ENCODE results near the gene CFAP298. TPM values are rescaled to one million over a fixed set of nuclear protein-coding genes. Genes with fewer than 3 reads are reported as not detected.
A peak's percentile ranks its signal among the peaks of the same experiment; 100 is the strongest.

Gene CFAP298
- total and polyA plus RNA-seq, 2 of the 13 experiments (the other 11 are each of a cell fraction or from before 2014, with no cell fraction given) = 21.2 to 62.2 TPM

DNA sequence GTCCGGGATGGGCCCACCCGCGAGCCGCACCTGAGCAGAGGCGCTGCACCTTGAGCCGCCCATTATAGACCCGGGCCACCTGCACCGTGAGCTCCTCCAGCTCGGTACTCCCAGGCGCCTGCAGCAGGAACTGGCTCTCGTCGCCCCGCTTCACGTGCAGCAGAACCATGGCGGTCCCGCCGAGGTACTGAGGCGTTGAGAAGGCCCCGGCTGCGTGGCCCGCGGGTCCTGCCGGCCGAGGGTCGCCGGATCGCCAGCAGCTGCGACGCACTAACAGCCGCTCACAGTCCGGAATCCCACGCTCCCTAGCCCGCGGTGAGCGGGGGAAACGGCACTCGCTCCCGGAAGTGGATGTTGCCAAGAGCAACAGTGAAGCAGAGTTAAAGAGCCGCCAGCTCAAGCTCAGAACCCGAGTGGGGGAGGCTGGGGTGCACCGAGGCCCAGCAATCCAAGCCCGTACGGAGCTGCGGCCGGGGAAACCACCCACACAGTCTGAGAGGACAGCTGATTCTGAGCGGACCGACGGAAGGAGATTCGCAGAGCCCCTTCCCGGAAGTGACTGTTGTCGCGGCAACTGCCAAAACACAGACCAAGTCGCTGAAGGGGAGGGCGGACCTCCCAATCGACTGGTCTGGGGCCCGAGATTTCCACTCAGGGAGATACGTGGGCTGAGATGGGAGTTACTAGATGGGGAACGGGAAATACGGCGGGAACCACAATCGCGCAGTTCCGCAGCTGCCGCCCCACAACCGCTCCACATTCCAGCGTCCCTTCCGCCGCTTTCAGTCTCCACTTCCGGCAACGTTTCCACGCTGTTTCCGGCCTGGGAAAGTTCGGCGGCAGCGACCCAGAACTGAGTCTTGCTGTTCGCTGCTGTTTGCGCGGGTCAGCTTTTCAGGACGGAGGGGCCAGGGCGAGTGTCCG lies at the start of gene CFAP298 (continued):
- TF ChIP-seq MYNN (CRISPR knock-in tag; IDR thresholded peaks at IDR 0.05; ENCODE audit: low read depth) (peak; percentile 59; the same call in 1 of the 2 replicates), ZNF720 (CRISPR knock-in tag; IDR thresholded peaks at IDR 0.05) (no peak; the same call in 1 of the 2 replicates), MAFK (conservative IDR thresholded peaks at IDR 0.05 in 1 of 2, IDR thresholded peaks at IDR 0.05 in 1 of 2; ENCODE audit: low read length in 2 of 2) (no peak), POLR2AphosphoS2 (IDR thresholded peaks at IDR 0.05; ENCODE audit: low read depth, low read length) (no peak), ZNF234 (CRISPR knock-in tag; conservative IDR thresholded peaks at IDR 0.05) (no peak), ZNF232 (CRISPR knock-in tag; IDR thresholded peaks at IDR 0.05; ENCODE audit: borderline replicate concordance) (0 out of 2 replicates have a peak, but pooled peaks have one; percentile 56), SMC3 (IDR thresholded peaks at IDR 0.05; ENCODE audit: low read length) (no peak), SYNCRIP (IDR thresholded peaks at IDR 0.05; ENCODE audit: insufficient read depth, low read depth, low read length) (no peak), GLI4 (CRISPR knock-in tag; IDR thresholded peaks at IDR 0.05; ENCODE audit: borderline replicate concordance) (0 out of 2 replicates have a peak, but pooled peaks have one; percentile 67), ZNF761 (CRISPR knock-in tag; conservative IDR thresholded peaks at IDR 0.05) (0 out of 2 replicates have a peak, but pooled peaks have one; percentile 35), TOPORS (CRISPR knock-in tag; IDR thresholded peaks at IDR 0.05) (no peak; the same call in 1 of the 2 replicates)
- TF ChIP-seq, protein P1, sequence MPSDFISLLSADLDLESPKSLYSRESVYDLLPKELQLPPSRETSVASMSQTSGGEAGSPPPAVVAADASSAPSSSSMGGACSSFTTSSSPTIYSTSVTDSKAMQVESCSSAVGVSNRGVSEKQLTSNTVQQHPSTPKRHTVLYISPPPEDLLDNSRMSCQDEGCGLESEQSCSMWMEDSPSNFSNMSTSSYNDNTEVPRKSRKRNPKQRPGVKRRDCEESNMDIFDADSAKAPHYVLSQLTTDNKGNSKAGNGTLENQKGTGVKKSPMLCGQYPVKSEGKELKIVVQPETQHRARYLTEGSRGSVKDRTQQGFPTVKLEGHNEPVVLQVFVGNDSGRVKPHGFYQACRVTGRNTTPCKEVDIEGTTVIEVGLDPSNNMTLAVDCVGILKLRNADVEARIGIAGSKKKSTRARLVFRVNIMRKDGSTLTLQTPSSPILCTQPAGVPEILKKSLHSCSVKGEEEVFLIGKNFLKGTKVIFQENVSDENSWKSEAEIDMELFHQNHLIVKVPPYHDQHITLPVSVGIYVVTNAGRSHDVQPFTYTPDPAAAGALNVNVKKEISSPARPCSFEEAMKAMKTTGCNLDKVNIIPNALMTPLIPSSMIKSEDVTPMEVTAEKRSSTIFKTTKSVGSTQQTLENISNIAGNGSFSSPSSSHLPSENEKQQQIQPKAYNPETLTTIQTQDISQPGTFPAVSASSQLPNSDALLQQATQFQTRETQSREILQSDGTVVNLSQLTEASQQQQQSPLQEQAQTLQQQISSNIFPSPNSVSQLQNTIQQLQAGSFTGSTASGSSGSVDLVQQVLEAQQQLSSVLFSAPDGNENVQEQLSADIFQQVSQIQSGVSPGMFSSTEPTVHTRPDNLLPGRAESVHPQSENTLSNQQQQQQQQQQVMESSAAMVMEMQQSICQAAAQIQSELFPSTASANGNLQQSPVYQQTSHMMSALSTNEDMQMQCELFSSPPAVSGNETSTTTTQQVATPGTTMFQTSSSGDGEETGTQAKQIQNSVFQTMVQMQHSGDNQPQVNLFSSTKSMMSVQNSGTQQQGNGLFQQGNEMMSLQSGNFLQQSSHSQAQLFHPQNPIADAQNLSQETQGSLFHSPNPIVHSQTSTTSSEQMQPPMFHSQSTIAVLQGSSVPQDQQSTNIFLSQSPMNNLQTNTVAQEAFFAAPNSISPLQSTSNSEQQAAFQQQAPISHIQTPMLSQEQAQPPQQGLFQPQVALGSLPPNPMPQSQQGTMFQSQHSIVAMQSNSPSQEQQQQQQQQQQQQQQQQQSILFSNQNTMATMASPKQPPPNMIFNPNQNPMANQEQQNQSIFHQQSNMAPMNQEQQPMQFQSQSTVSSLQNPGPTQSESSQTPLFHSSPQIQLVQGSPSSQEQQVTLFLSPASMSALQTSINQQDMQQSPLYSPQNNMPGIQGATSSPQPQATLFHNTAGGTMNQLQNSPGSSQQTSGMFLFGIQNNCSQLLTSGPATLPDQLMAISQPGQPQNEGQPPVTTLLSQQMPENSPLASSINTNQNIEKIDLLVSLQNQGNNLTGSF (CRISPR knock-in tag; IDR thresholded peaks at IDR 0.05) = peak; percentile 30; the same call in 1 of the 2 replicates
- TF ChIP-seq, protein P2, sequence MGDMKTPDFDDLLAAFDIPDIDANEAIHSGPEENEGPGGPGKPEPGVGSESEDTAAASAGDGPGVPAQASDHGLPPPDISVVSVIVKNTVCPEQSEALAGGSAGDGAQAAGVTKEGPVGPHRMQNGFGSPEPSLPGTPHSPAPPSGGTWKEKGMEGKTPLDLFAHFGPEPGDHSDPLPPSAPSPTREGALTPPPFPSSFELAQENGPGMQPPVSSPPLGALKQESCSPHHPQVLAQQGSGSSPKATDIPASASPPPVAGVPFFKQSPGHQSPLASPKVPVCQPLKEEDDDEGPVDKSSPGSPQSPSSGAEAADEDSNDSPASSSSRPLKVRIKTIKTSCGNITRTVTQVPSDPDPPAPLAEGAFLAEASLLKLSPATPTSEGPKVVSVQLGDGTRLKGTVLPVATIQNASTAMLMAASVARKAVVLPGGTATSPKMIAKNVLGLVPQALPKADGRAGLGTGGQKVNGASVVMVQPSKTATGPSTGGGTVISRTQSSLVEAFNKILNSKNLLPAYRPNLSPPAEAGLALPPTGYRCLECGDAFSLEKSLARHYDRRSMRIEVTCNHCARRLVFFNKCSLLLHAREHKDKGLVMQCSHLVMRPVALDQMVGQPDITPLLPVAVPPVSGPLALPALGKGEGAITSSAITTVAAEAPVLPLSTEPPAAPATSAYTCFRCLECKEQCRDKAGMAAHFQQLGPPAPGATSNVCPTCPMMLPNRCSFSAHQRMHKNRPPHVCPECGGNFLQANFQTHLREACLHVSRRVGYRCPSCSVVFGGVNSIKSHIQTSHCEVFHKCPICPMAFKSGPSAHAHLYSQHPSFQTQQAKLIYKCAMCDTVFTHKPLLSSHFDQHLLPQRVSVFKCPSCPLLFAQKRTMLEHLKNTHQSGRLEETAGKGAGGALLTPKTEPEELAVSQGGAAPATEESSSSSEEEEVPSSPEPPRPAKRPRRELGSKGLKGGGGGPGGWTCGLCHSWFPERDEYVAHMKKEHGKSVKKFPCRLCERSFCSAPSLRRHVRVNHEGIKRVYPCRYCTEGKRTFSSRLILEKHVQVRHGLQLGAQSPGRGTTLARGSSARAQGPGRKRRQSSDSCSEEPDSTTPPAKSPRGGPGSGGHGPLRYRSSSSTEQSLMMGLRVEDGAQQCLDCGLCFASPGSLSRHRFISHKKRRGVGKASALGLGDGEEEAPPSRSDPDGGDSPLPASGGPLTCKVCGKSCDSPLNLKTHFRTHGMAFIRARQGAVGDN (CRISPR knock-in tag; IDR thresholded peaks at IDR 0.05) = peak; percentile 89
- TF ChIP-seq, protein P3, sequence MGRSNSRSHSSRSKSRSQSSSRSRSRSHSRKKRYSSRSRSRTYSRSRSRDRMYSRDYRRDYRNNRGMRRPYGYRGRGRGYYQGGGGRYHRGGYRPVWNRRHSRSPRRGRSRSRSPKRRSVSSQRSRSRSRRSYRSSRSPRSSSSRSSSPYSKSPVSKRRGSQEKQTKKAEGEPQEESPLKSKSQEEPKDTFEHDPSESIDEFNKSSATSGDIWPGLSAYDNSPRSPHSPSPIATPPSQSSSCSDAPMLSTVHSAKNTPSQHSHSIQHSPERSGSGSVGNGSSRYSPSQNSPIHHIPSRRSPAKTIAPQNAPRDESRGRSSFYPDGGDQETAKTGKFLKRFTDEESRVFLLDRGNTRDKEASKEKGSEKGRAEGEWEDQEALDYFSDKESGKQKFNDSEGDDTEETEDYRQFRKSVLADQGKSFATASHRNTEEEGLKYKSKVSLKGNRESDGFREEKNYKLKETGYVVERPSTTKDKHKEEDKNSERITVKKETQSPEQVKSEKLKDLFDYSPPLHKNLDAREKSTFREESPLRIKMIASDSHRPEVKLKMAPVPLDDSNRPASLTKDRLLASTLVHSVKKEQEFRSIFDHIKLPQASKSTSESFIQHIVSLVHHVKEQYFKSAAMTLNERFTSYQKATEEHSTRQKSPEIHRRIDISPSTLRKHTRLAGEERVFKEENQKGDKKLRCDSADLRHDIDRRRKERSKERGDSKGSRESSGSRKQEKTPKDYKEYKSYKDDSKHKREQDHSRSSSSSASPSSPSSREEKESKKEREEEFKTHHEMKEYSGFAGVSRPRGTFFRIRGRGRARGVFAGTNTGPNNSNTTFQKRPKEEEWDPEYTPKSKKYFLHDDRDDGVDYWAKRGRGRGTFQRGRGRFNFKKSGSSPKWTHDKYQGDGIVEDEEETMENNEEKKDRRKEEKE (IDR thresholded peaks at IDR 0.05) = no peak
- TF ChIP-seq, protein P4, sequence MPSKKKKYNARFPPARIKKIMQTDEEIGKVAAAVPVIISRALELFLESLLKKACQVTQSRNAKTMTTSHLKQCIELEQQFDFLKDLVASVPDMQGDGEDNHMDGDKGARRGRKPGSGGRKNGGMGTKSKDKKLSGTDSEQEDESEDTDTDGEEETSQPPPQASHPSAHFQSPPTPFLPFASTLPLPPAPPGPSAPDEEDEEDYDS (CRISPR knock-in tag; IDR thresholded peaks at IDR 0.05) = no peak; the same call in 1 of the 2 replicates

All from HepG2 (cell line).